K562 (cell line): Measurements from ENCODE around the gene CYSTM1. TPM values are rescaled to one million over a fixed set of nuclear protein-coding genes. Genes with fewer than 3 reads are reported as not detected.

ENCODE experiments used
- CREM ChIP-seq: IDR thresholded peaks from 2 replicates; pipeline ENCODE4 v1.6.1; 2014; ENCODE audit warnings: antibody characterized with exemption, low read depth
- HOXB6 ChIP-seq: fragments of 250-450 bp; sonication (Bioruptor Pico); IDR thresholded peaks from 2 replicates; pipeline ENCODE4 v1.5.1; 2022; ENCODE audit warnings: mild to moderate bottlenecking, borderline replicate concordance
- PBX2 ChIP-seq, 2 experiments: IDR thresholded peaks in 1 of 2; conservative IDR thresholded peaks in 1 of 2; 2 replicates each; pipeline ENCODE4 v1.6.1; 2016; ENCODE audit warnings: low read depth in 2 of 2, mild to moderate bottlenecking in 1 of 2, missing compliant biosample characterization in 1 of 2, missing genetic modification characterization in 1 of 2, moderate library complexity in 1 of 2
- SUPT5H ChIP-seq: fragments of 450-650 bp; IDR thresholded peaks from 2 replicates; pipeline ENCODE4 v1.6.1; 2016
- polyA plus RNA-seq, 8 experiments: library from polyadenylated mRNA; depleted of rRNA in 4 of 8; stranded (reverse) in 5 of 8; unstranded in 3 of 8; fragments of >200 nt; fragmentation: Nextera tagmentation in 2 of 8; fragmentation: Illumina TruSeq in 1 of 8; extraction: Ambion mirVana in 2 of 8; extraction: Trizol in 1 of 8; gene quantifications; 2 replicates each; pipeline versions ENCODE4 v1.2.1 to v1.2.3, GENCODE V29; 2011 to 2014; ENCODE audit warnings: inconsistent platforms in 1 of 8, missing spikeins in 1 of 8
- total RNA-seq, 7 experiments: library from RNA; depleted of rRNA in 6 of 7; stranded (reverse); fragments of >200 nt in 6 of 7; fragmentation: Illumina TruSeq in 2 of 7; extraction: Trizol in 2 of 7; gene quantifications; 2 replicates each; pipeline versions ENCODE4 v1.2.1 to v1.2.3, GENCODE V29; 2011 to 2021; ENCODE audit warnings: low replicate concordance in 1 of 7
- TF ChIP-seq, protein P1 (sequence below): conservative IDR thresholded peaks from 2 replicates; pipeline ENCODE4 v1.6.1; 2011; ENCODE audit warnings: low read depth, mild to moderate bottlenecking, low read length; ENCODE audit not compliant: control insufficient read depth
- TF ChIP-seq, protein P2 (sequence below): fragments of 450-650 bp; formaldehyde crosslinking; IDR thresholded peaks from 2 replicates; pipeline ENCODE4 v1.4.0; 2022; ENCODE audit warnings: missing genetic modification characterization
- TF ChIP-seq, protein P3 (sequence below), 2 experiments: fragments of 450-650 bp; formaldehyde crosslinking in 1 of 2; IDR thresholded peaks; 2 replicates each; pipeline versions ENCODE4 v1.4.0 to v1.6.1; 2014 to 2020; ENCODE audit warnings: mild to moderate bottlenecking in 2 of 2, borderline replicate concordance in 1 of 2, low read depth in 1 of 2

Gene CYSTM1
- total and polyA plus RNA-seq, 9 of the 15 experiments (the other 6 are each of a cell fraction or from before 2014, with no cell fraction given), result 76.1 to 422 (median 108) TPM

DNA sequence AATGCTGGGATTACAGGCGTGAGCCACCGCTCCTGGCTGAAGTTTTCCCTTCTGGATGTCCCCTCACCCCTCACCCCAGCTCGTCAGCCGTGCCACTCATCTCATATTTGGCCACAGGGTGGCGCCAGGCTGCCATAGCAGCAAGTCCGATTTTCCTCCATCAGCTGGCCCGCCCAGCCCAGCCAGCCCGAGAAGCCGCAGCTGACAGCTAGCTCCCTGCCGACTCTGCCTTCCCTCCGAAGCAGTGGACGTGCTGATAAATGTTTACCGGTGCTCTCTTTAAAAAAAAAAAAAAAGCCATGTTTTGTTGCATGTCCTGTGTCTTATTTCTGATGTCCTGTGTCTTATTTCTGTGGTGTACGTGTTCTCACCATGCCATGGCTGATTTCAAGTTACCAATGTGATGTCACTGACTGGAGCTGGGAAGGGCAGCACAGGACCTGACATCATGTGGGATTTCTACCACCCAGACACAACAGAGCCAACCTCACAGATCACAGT is 69.6 kb downstream of the CYSTM1 start (continued):
- TF ChIP-seq, protein P1, sequence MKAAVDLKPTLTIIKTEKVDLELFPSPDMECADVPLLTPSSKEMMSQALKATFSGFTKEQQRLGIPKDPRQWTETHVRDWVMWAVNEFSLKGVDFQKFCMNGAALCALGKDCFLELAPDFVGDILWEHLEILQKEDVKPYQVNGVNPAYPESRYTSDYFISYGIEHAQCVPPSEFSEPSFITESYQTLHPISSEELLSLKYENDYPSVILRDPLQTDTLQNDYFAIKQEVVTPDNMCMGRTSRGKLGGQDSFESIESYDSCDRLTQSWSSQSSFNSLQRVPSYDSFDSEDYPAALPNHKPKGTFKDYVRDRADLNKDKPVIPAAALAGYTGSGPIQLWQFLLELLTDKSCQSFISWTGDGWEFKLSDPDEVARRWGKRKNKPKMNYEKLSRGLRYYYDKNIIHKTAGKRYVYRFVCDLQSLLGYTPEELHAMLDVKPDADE, result 0 out of 2 replicates have a peak, but pooled peaks have one; percentile 32
- TF ChIP-seq CREM (peak; percentile 58; the same call in 1 of the 2 replicates), PBX2 (CRISPR knock-in tag; IDR thresholded peaks at IDR 0.05; ENCODE audit: low read depth) (no peak), PBX2 (tag; conservative IDR thresholded peaks at IDR 0.05; ENCODE audit: low read depth) (no peak), HOXB6 (no peak), SUPT5H (peak; percentile 4; the same call in 1 of the 2 replicates)
- TF ChIP-seq, protein P2, sequence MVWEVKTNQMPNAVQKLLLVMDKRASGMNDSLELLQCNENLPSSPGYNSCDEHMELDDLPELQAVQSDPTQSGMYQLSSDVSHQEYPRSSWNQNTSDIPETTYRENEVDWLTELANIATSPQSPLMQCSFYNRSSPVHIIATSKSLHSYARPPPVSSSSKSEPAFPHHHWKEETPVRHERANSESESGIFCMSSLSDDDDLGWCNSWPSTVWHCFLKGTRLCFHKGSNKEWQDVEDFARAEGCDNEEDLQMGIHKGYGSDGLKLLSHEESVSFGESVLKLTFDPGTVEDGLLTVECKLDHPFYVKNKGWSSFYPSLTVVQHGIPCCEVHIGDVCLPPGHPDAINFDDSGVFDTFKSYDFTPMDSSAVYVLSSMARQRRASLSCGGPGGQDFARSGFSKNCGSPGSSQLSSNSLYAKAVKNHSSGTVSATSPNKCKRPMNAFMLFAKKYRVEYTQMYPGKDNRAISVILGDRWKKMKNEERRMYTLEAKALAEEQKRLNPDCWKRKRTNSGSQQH (CRISPR knock-in tag), result no peak
- TF ChIP-seq, protein P3, sequence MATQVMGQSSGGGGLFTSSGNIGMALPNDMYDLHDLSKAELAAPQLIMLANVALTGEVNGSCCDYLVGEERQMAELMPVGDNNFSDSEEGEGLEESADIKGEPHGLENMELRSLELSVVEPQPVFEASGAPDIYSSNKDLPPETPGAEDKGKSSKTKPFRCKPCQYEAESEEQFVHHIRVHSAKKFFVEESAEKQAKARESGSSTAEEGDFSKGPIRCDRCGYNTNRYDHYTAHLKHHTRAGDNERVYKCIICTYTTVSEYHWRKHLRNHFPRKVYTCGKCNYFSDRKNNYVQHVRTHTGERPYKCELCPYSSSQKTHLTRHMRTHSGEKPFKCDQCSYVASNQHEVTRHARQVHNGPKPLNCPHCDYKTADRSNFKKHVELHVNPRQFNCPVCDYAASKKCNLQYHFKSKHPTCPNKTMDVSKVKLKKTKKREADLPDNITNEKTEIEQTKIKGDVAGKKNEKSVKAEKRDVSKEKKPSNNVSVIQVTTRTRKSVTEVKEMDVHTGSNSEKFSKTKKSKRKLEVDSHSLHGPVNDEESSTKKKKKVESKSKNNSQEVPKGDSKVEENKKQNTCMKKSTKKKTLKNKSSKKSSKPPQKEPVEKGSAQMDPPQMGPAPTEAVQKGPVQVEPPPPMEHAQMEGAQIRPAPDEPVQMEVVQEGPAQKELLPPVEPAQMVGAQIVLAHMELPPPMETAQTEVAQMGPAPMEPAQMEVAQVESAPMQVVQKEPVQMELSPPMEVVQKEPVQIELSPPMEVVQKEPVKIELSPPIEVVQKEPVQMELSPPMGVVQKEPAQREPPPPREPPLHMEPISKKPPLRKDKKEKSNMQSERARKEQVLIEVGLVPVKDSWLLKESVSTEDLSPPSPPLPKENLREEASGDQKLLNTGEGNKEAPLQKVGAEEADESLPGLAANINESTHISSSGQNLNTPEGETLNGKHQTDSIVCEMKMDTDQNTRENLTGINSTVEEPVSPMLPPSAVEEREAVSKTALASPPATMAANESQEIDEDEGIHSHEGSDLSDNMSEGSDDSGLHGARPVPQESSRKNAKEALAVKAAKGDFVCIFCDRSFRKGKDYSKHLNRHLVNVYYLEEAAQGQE (IDR thresholded peaks at IDR 0.05; ENCODE audit: borderline replicate concordance), result peak; percentile 87
- TF ChIP-seq, protein P3 (CRISPR knock-in tag; IDR thresholded peaks at IDR 0.05; ENCODE audit: low read depth), result no peak
